EH (cell line): ENCODE measurements around the gene GALK2.

Experiments used
- DNase-seq: peaks from one replicate; pipeline ENCODE4 v3.0.0-alpha.2; 2015; ENCODE audit warnings: low read depth

The GALK2 gene

GRCh38 chr15:49169880-49170597 lies at the start of gene GALK2:
GALK2 (plus strand) TSS chr15:49170247; CDS start chr15:49170323, 76 bp downstream.
- peak; percentile 87 for DNase-seq

GRCh38 chr15:49120832-49121231 lies 49.2 kb upstream of the GALK2 start:
- no peak for DNase-seq

- no peak for DNase-seq
These were observed 48.1 kb upstream of the GALK2 start for GRCh38 chr15:49121901-49122300.

GRCh38 chr15:49122541-49123062 lies 47.4 kb upstream of the GALK2 start:
- DNase-seq = no peak

- DNase-seq = no peak
These were observed 45.7 kb upstream of the GALK2 start for GRCh38 chr15:49124371-49124770.

- no peak for DNase-seq
These were observed 38.6 kb upstream of the GALK2 start for GRCh38 chr15:49131403-49131802.

GRCh38 chr15:49134683-49135341 lies 35.2 kb upstream of the GALK2 start:
- peak; percentile 41 for DNase-seq

GRCh38 chr15:49135342-49135857 lies 34.6 kb upstream of the GALK2 start:
- DNase-seq = no peak

GRCh38 chr15:49135911-49136310 lies 34.1 kb upstream of the GALK2 start:
- peak; percentile 83 for DNase-seq

GRCh38 chr15:49137861-49138260 lies 32.2 kb upstream of the GALK2 start:
- DNase-seq = peak; percentile 67

GRCh38 chr15:49145651-49146609 lies 24.1 kb upstream of the GALK2 start:
- peak; percentile 69 for DNase-seq

- no peak for DNase-seq
These were observed 21.7 kb upstream of the GALK2 start for GRCh38 chr15:49148298-49148697.

GRCh38 chr15:49148727-49149126 lies 21.3 kb upstream of the GALK2 start:
- no peak for DNase-seq

GRCh38 chr15:49151831-49152230 lies 18.2 kb upstream of the GALK2 start:
- DNase-seq = no peak

- DNase-seq = no peak
These were observed 17.3 kb upstream of the GALK2 start for GRCh38 chr15:49152552-49153312.

- DNase-seq = no peak
These were observed 15.7 kb upstream of the GALK2 start for GRCh38 chr15:49154359-49154758.

- no peak for DNase-seq
These were observed 15.3 kb upstream of the GALK2 start for GRCh38 chr15:49154799-49155109.

- peak; percentile 99 for DNase-seq
These were observed 14.8 kb upstream of the GALK2 start, which contains the start of gene COPS2 for GRCh38 chr15:49155110-49155833. COPS2 (minus strand) TSS chr15:49155599; CDS start chr15:49155578, 21 bp downstream.

GRCh38 chr15:49155834-49156627 lies 14.0 kb upstream of the GALK2 start:
- peak; percentile 63 for DNase-seq

- DNase-seq = no peak
These were observed 6.4 kb upstream of the GALK2 start for GRCh38 chr15:49163678-49164077.
